ENCODE measurements around the gene AGPS. TPM values are rescaled to one million over a fixed set of nuclear protein-coding genes. Genes with fewer than 3 reads are reported as not detected.

The AGPS gene
- 10 to 100 TPM; 32.4 to 56.8 (median 38.5) TPM for total RNA-seq

DNA sequence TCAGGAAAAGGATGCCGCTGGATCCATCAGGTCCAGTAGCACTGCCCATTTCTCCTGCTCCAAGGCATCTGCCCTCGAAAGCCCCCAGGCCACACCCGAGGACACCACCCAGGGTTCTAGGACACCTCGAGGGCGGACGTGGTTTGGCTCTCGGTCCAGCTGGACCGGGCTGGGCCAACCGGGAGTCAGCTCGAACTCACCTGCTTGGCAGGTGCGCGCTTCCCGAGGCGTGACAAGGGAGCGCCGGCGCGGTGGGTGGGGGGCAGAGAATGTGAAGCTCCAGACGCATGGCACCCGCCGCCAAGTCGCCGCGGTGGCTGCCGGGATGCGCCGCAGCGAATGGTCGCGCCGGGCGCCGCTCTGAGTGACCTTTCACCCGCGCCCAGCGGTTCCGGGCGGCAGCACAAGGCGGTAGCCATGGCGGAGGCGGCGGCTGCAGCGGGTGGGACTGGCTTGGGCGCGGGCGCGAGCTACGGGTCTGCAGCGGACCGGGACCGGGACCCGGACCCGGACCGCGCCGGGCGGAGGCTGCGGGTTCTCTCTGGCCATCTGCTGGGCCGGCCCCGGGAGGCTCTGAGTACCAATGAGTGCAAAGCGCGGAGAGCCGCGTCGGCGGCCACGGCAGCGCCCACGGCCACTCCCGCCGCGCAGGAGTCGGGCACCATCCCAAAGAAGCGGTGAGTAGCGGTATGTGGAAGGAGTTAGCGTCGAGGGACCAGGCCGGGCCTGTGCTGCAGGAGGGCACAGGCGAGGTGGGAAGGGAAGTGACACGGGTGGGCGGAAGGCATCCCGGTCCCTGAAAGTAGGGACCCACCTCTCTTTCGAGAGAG lies at the start of gene AGPS:
TSS of gene AGPS (plus strand) at position 401 of the 830 bp plus-strand sequence. CDS start at position 418, 17 bp downstream.
- TF ChIP-seq, protein P1, sequence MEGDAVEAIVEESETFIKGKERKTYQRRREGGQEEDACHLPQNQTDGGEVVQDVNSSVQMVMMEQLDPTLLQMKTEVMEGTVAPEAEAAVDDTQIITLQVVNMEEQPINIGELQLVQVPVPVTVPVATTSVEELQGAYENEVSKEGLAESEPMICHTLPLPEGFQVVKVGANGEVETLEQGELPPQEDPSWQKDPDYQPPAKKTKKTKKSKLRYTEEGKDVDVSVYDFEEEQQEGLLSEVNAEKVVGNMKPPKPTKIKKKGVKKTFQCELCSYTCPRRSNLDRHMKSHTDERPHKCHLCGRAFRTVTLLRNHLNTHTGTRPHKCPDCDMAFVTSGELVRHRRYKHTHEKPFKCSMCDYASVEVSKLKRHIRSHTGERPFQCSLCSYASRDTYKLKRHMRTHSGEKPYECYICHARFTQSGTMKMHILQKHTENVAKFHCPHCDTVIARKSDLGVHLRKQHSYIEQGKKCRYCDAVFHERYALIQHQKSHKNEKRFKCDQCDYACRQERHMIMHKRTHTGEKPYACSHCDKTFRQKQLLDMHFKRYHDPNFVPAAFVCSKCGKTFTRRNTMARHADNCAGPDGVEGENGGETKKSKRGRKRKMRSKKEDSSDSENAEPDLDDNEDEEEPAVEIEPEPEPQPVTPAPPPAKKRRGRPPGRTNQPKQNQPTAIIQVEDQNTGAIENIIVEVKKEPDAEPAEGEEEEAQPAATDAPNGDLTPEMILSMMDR (IDR thresholded peaks at IDR 0.05; ENCODE audit: low read depth): no peak

DNA sequence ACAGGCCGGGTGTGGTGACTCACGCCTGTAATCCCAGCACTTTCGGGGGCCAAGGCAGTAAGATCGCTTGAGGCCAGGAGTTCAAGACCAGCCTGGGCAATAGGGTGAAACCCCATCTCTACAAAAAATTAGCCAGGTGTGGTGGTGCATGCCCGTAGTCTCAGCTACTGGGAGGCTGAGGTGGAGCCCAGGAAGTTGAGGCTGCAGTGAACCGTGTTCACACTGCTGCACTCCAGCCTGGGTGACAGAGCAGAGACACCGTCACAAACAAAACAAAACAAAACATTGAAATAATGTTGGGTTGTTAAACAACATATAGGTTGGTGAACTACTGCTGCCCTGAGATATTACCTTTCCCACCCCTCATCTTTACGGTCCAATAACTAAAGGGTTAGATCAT lies 48.8 kb upstream of the AGPS start:
- TF ChIP-seq, protein P1 (IDR thresholded peaks at IDR 0.05; ENCODE audit: low read depth): no peak

DNA sequence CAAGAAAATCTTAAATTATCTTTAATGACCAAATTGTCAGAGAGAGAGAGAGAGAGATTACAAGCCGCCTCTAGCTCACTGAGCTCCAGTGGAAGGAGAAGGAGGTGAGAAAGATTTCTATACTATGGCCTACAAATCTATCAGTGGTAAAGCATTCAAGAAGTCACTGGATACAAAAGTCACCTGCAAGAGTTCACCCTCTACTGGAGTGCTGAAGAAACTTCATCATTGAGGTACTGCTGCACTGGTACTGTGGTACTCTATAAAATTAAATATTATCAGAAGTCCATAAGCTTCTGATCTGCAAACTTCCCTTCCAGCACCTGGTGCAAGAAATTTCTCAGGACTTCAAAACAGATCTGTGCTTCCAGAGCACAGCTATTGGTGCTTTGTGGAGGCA lies 48.3 kb upstream of the AGPS start:
- TF ChIP-seq, protein P1 (IDR thresholded peaks at IDR 0.05; ENCODE audit: low read depth): no peak

DNA sequence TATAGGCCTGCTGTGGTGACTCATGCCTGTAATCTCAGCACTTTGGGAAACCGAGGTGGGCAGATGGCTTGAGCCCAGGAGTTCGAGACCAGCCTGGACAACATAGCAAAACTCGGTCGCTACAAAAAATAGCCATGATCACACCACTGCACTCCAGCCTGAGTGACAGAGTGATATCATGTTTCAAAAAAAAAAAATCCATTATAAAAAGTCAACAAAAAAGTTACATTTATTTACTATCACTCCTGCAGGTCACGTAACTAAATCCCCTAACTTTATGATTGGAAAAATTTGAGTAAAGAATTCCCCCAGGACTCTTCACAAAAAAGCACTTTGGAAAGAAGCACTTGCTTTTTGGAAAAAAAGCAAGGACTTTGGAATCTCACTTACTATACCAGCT lies 46.4 kb upstream of the AGPS start:
- TF ChIP-seq, protein P1 (IDR thresholded peaks at IDR 0.05; ENCODE audit: low read depth): no peak

DNA sequence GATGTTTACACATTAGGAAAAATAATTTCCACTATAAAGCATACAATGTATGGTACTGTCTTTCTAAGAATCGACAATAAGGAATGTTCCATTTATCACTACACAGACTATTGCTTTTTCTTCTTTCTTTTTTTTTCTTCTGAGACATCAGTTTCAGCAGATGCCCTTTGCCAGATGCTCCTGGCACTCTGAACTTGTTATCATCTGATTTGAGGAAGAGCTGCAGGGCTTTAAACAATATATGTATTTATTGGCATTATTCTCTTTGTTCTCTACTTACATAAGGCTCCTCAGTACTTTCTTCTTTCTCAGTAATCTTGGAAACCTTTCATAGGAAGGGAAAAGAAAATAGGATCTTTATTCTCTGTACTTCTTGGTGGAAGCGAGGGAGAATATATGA lies 45.0 kb upstream of the AGPS start:
- TF ChIP-seq, protein P1 (IDR thresholded peaks at IDR 0.05; ENCODE audit: low read depth): no peak

DNA sequence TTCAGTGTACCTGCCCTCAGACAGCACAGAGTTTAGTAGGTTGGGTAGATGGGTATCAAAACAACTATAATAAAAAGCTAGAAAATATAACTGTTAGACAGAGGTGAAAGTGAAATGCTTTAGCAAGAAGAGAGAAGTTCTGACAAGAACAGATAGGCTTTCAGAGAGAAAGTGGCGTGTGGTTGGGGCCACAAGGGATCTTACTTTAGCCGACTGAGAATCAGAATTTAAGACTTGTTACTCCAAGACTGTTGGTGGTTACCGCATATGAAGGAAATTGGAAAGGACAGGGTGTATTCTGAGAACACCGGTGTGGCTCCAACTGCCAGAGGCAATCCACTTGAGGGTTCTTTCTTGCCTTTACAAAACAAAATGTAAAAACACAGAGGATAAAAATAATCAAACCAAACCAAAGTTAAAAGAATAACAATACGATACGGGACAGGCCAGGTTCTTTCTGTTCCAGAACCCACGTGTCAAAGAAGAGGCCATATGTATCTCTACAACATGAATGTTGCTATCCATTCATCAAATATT lies 44.4 kb upstream of the AGPS start:
- TF ChIP-seq, protein P1 (IDR thresholded peaks at IDR 0.05; ENCODE audit: low read depth): no peak

Data from subcutaneous adipose tissue (tissue), 4 donors.